ENCODE data around the gene TMED10. TPM values are rescaled to one million over a fixed set of nuclear protein-coding genes. Genes with fewer than 3 reads are reported as not detected.

Gene TMED10
- total and polyA plus RNA-seq, 4 donors, result 79.5 to 398 (median 274) TPM

GRCh38 chr14:75196468-75196867, 20.1 kb upstream of the TMED10 start:
- WGBS, 2 donors, result 30 to 46% methylated on average over 4 of the region's 4 CpGs

GRCh38 chr14:75196064-75196463, 19.7 kb upstream of the TMED10 start:
- WGBS, 2 donors, result 92 to 96% methylated on average over 3 of the region's 3 CpGs
- DNase-seq (no peak), ATAC-seq (ENCODE audit: insufficient read depth, low FRiP score) (no peak)
- no peaks in the 10 kb centered on the region for H3K36me3 ChIP-seq (ENCODE audit: control insufficient read depth in 4 of 4, insufficient read depth in 4 of 4, low read length in 4 of 4)
- no peaks in the 10 kb centered on the region for H3K9me3 ChIP-seq (ENCODE audit: control insufficient read depth in 4 of 4, insufficient read depth in 3 of 4, low read length in 3 of 4)
- peaks cover 0 to 18% (median 10%) of the 10 kb centered on the region in 5 donors for H3K4me1 ChIP-seq (ENCODE audit: control insufficient read depth in 5 of 5, insufficient read depth in 5 of 5, low read length in 5 of 5)
- H3K9ac ChIP-seq (ENCODE audit: insufficient read depth in 1 of 2, low read length in 2 of 2), result no peak overlapping the region
- H3K27ac ChIP-seq (ENCODE audit: low read depth in 1 of 2, low read length in 1 of 2), result peak overlapping the region in 1 of 2 donors; percentile 37
- no peak overlapping the region for H3K4me3 ChIP-seq
- TF ChIP-seq CTCF (IDR thresholded peaks at IDR 0.05; ENCODE audit: control extremely low read depth, extremely low read depth), result no peak
- H3K27me3 ChIP-seq (ENCODE audit: control insufficient read depth in 3 of 3, insufficient read depth in 3 of 3, low read length in 2 of 3), result peaks cover 0 to 3% (median 0%) of the 10 kb centered on the region in 3 donors

More at GRCh38 chr14:75196468-75196867, 20.1 kb upstream of the TMED10 start:
- H3K4me3 ChIP-seq, result no peak overlapping the region
- no peaks in the 10 kb centered on the region for H3K9me3 ChIP-seq (ENCODE audit: control insufficient read depth in 4 of 4, insufficient read depth in 3 of 4, low read length in 3 of 4)
- H3K9ac ChIP-seq (ENCODE audit: insufficient read depth in 1 of 2, low read length in 2 of 2), result no peak overlapping the region
- no peaks in the 10 kb centered on the region for H3K36me3 ChIP-seq (ENCODE audit: control insufficient read depth in 4 of 4, insufficient read depth in 4 of 4, low read length in 4 of 4)
- ATAC-seq (ENCODE audit: insufficient read depth, low FRiP score) (no peak), DNase-seq (peak; percentile 40 to 51 (median 41))
- peaks cover 0 to 3% (median 0%) of the 10 kb centered on the region in 3 donors for H3K27me3 ChIP-seq (ENCODE audit: control insufficient read depth in 3 of 3, insufficient read depth in 3 of 3, low read length in 2 of 3)
- peak overlapping the region in 1 of 2 donors; percentile 37 for H3K27ac ChIP-seq (ENCODE audit: low read depth in 1 of 2, low read length in 1 of 2)
- no peak for TF ChIP-seq CTCF (IDR thresholded peaks at IDR 0.05; ENCODE audit: control extremely low read depth, extremely low read depth)
- H3K4me1 ChIP-seq (ENCODE audit: control insufficient read depth in 5 of 5, insufficient read depth in 5 of 5, low read length in 5 of 5), result peaks cover 0 to 18% (median 10%) of the 10 kb centered on the region in 5 donors

GRCh38 chr14:75191100-75191499, 14.7 kb upstream of the TMED10 start:
- H3K27ac ChIP-seq (ENCODE audit: low read depth in 1 of 2, low read length in 1 of 2), result no peak overlapping the region
- no peak overlapping the region for H3K4me3 ChIP-seq
- H3K9me3 ChIP-seq (ENCODE audit: control insufficient read depth in 4 of 4, insufficient read depth in 3 of 4, low read length in 3 of 4), result no peaks in the 10 kb centered on the region
- H3K27me3 ChIP-seq (ENCODE audit: control insufficient read depth in 3 of 3, insufficient read depth in 3 of 3, low read length in 2 of 3), result peaks cover 0 to 17% (median 0%) of the 10 kb centered on the region in 3 donors
- no peak overlapping the region for H3K9ac ChIP-seq (ENCODE audit: insufficient read depth in 1 of 2, low read length in 2 of 2)
- DNase-seq (no peak), ATAC-seq (ENCODE audit: insufficient read depth, low FRiP score) (no peak)
- no peak for TF ChIP-seq CTCF (IDR thresholded peaks at IDR 0.05; ENCODE audit: control extremely low read depth, extremely low read depth)
- WGBS, 2 donors, result 86 to 89% methylated on average over 3 of the region's 3 CpGs
- H3K36me3 ChIP-seq (ENCODE audit: control insufficient read depth in 4 of 4, insufficient read depth in 4 of 4, low read length in 4 of 4), result no peaks in the 10 kb centered on the region
- peaks cover 0 to under 1% (median 0%) of the 10 kb centered on the region in 5 donors for H3K4me1 ChIP-seq (ENCODE audit: control insufficient read depth in 5 of 5, insufficient read depth in 5 of 5, low read length in 5 of 5)

GRCh38 chr14:75190023-75190422, 13.6 kb upstream of the TMED10 start:
- no peak for DNase-seq
- H3K27ac ChIP-seq (ENCODE audit: low read depth in 1 of 2, low read length in 1 of 2), result no peak overlapping the region
- peaks cover 0 to 17% (median 0%) of the 10 kb centered on the region in 3 donors for H3K27me3 ChIP-seq (ENCODE audit: control insufficient read depth in 3 of 3, insufficient read depth in 3 of 3, low read length in 2 of 3)
- no peak overlapping the region for H3K9ac ChIP-seq (ENCODE audit: insufficient read depth in 1 of 2, low read length in 2 of 2)
- 91 to 94% methylated on average over 4 of the region's 4 CpGs for WGBS, 2 donors
- no peaks in the 10 kb centered on the region for H3K9me3 ChIP-seq (ENCODE audit: control insufficient read depth in 4 of 4, insufficient read depth in 3 of 4, low read length in 3 of 4)
- H3K36me3 ChIP-seq (ENCODE audit: control insufficient read depth in 4 of 4, insufficient read depth in 4 of 4, low read length in 4 of 4), result no peaks in the 10 kb centered on the region
- no peaks in the 10 kb centered on the region for H3K4me1 ChIP-seq (ENCODE audit: control insufficient read depth in 5 of 5, insufficient read depth in 5 of 5, low read length in 5 of 5)
- no peak for ATAC-seq (ENCODE audit: insufficient read depth, low FRiP score)
- H3K4me3 ChIP-seq, result no peak overlapping the region
- no peak for TF ChIP-seq CTCF (IDR thresholded peaks at IDR 0.05; ENCODE audit: control extremely low read depth, extremely low read depth)
